Hematopoietic multipotent progenitor cell (in vitro differentiated cells): ENCODE results near the gene GABBR2. TPM values are rescaled to one million over a fixed set of nuclear protein-coding genes. Genes with fewer than 3 reads are reported as not detected.

Source experiments
- DNase-seq, 3 donors: peaks; one replicate each; pipeline ENCODE4 v3.0.0-alpha.2; 2011 to 2015; ENCODE audit warnings: low read depth in 2 of 3, low spot score in 2 of 3
- total RNA-seq: library from RNA; depleted of rRNA; stranded (reverse); fragments of >200 nt; gene quantifications from one replicate; pipeline ENCODE4 v1.2.3, GENCODE V29; 2012

GABBR2 gene
- total RNA-seq, 1 donor = not detected

DNA sequence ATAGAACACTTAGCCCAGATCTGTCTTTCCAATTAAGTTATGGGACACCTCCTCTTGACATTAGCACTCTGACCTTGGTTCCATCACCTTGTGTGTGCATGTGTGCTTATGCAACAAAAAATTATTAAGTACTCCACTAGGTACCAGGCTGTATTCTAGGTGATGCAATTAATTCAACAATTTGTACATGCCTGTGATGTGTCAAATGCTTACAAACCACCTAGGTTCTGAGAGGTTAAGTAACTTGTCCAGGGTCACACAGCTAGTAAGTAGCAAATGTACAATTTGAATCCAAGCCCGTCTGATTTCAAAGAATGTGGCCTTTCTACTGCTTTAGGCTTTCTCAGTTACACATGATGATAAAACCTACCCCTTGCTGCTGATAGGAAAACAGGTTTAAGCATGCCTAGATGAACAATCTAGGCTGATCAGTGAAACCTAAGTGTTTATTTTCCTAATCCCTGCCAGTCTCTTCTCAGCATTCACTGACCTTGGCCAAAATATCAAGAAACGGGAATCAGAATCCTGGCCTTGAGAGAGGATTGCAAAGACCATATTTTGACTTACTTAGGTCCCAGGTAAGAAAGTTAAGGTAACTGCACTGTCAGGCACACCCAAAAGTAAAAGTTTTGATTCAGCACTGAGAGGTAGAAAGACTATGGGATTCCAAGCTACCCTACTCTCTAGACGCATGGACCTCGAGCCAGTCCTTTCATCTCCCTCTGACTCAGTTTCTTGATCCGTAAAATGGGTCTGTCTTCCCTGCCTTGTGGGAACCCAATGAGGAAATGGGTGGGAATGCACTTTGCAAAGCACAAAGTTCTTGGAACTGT is 454.3 kb downstream of the GABBR2 start:
- DNase-seq = no peak

GRCh38 chr9:98253565-98253964 is 455.2 kb downstream of the GABBR2 start:
- no peak for DNase-seq

GRCh38 chr9:98251551-98251950 is 457.2 kb downstream of the GABBR2 start:
- no peak for DNase-seq

- no peak for DNase-seq
Measured at GRCh38 chr9:98249771-98250170, 459.0 kb downstream of the GABBR2 start.

GRCh38 chr9:98248737-98249474 is 459.8 kb downstream of the GABBR2 start:
- DNase-seq = peak in 2 of 3 donors; percentile 85 to 89

- DNase-seq = peak in 1 of 3 donors; percentile 20
Measured at GRCh38 chr9:98247831-98248657, 460.7 kb downstream of the GABBR2 start.

DNA sequence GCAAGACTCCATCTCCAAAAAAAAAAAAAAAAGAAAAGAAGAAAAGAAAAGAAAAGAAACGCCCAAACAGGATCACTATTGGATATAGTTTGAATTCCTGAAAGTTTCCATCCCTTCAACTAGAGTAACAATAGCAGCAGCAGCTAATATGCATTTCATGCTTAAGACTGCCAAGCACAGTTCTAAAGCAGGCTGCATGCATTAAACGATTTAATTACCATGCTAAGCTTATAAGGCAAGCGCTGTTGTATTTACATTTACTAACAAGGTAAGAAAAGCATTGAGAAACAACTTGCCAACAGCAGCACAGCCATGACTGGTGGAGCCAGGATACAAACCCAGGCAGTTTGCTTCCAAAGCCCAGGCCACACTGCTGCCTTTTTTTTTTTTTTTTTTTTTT is 466.3 kb downstream of the GABBR2 start:
- DNase-seq = no peak

DNA sequence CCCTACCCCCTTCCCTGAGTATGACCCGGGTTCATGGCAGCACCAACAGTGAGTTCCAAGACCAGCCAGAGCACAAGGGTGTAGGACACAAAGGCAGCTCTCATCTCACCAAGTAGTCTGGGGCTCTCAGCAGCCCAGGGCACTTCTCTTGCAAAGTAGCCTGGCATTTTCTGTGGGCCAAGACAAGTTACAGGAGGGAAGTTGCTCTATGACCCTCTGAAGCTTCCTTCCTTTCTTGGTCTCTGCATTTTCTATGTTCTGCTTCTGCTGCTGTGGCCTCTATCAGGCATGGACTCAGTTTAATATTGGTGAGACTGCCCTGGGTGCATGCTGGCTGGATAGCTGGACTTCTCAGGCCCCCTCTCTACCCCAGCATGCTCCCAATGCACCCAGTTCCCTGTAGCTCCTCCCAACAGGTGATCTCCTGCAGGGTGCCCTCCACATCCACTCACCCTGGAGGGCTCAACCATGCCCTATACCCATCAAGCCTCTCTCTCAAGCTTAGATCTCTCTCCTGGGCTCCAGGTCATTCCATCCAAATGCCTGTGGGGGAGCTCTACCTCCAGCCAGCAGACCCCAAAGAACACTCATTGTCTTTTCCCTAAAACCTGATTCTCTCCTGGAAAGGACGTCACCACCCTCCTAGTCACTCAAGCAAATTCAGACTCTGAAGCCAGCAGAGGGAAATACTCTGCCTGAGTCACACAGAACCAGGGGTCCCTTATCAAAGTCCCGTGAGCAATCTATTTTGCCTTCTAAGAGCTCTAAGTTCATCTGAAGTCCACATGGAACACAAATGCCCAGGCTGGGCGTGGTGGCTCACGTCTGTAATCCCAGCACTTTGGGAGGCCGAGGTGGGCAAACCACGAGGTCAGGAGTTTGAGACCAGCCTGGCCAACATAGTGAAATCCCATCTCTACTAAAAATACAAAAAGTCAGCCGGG is 467.1 kb downstream of the GABBR2 start:
- DNase-seq = no peak

DNA sequence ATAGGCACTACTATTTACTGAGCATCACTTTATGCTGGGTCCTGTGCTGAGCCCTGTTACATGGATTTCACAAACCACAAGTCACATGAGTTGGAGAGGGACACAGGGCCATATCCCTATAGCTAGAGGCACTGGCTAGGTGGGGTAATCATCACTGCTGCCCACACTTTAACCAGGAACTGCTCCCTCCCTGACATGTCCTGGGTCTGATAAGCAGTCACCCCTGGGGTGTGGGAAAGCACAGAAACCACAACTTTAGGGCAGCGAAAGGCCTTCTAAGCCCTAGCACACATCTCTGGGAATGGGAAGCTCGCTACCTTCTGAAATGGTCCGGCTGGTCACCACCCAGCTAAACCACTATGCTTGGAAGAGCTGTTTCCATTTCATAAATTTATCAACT is 468.3 kb downstream of the GABBR2 start:
- DNase-seq = no peak

Other genes with a start within 250 kb of the GABBR2 start
- 12.1 TPM for gene ANKS6, start 87.6 kb upstream of the GABBR2 start, total RNA-seq
- 6.5 TPM for gene GALNT12, start 98.7 kb upstream of the GABBR2 start, total RNA-seq
- under 0.01 TPM for gene COL15A1, start 235.0 kb upstream of the GABBR2 start, total RNA-seq